Astrocyte (in vitro differentiated cells and primary cell): Measurements from ENCODE around the gene FNDC3B. TPM values are rescaled to one million over a fixed set of nuclear protein-coding genes. Genes with fewer than 3 reads are reported as not detected.

Source experiments
- DNase-seq: peaks from one replicate; pipeline ENCODE4 v3.0.0-alpha.2; 2010; ENCODE audit warnings: low read depth
- FAIRE-seq: peaks from 2 replicates; lab custom pipeline; 2011; peaks lifted over from hg19 to GRCh38; lab: Jason Lieb, UNC
- H2AFZ ChIP-seq: 2 replicates; pipeline ENCODE4 v1.6.0; 2012; ENCODE audit warnings: low read depth, low read length, inconsistent platforms
- H3K27ac ChIP-seq: 2 replicates; pipeline ENCODE4 v1.5.1; 2011; ENCODE audit warnings: low read depth, low read length, inconsistent platforms
- H3K27me3 ChIP-seq: 2 replicates; pipeline ENCODE4 v1.6.0; 2011; ENCODE audit warnings: low read length, inconsistent platforms; ENCODE audit not compliant: insufficient read depth
- H3K36me3 ChIP-seq: 2 replicates; pipeline ENCODE4 v1.5.1; 2011; ENCODE audit warnings: low read length, inconsistent platforms; ENCODE audit not compliant: insufficient read depth
- H3K4me1 ChIP-seq: 2 replicates; pipeline ENCODE4 v1.5.1; 2011; ENCODE audit warnings: low read length, inconsistent platforms; ENCODE audit not compliant: insufficient read depth
- H3K4me2 ChIP-seq: 2 replicates; pipeline ENCODE4 v1.6.0; 2012; ENCODE audit warnings: low read length, inconsistent platforms
- H3K4me3 ChIP-seq: 2 replicates; pipeline ENCODE4 v1.5.1; 2011; ENCODE audit warnings: low read depth, mild to moderate bottlenecking, low read length, inconsistent platforms; ENCODE audit not compliant: insufficient read depth
- H3K79me2 ChIP-seq: 2 replicates; pipeline ENCODE4 v1.6.0; 2012; ENCODE audit warnings: mild to moderate bottlenecking, low read length, inconsistent platforms; ENCODE audit not compliant: insufficient read depth
- H3K9ac ChIP-seq: 2 replicates; pipeline ENCODE4 v1.6.0; 2012; ENCODE audit warnings: mild to moderate bottlenecking, low read length, inconsistent platforms
- H3K9me3 ChIP-seq: 2 replicates; pipeline ENCODE4 v1.5.1; 2012; ENCODE audit warnings: low read depth, mild to moderate bottlenecking, low read length, inconsistent platforms; ENCODE audit not compliant: insufficient read depth
- H4K20me1 ChIP-seq: 2 replicates; pipeline ENCODE4 v1.6.0; 2012; ENCODE audit warnings: low read length, inconsistent platforms; ENCODE audit not compliant: insufficient read depth
- H3K27ac Mint-ChIP-seq: one replicate; pipeline ENCODE4 v1.8.0; 2021; ENCODE audit warnings: mild to moderate bottlenecking, mixed read lengths; ENCODE audit not compliant: unreplicated experiment
- H3K27me3 Mint-ChIP-seq: one replicate; pipeline ENCODE4 v1.8.0; 2021; ENCODE audit warnings: low read depth, mixed read lengths; ENCODE audit not compliant: unreplicated experiment
- H3K36me3 Mint-ChIP-seq: one replicate; pipeline ENCODE4 v1.8.0; 2021; ENCODE audit warnings: low read depth, mixed read lengths; ENCODE audit not compliant: unreplicated experiment
- H3K4me1 Mint-ChIP-seq: one replicate; pipeline ENCODE4 v1.8.0; 2021; ENCODE audit warnings: low read depth, mixed read lengths; ENCODE audit not compliant: unreplicated experiment
- H3K4me3 Mint-ChIP-seq: one replicate; pipeline ENCODE4 v1.8.0; 2021; ENCODE audit warnings: mild to moderate bottlenecking, moderate library complexity, mixed read lengths; ENCODE audit not compliant: unreplicated experiment
- H3K9me3 Mint-ChIP-seq: one replicate; pipeline ENCODE4 v1.8.0; 2021; ENCODE audit warnings: mild to moderate bottlenecking, mixed read lengths; ENCODE audit not compliant: unreplicated experiment
- CTCF ChIP-seq: IDR thresholded peaks from 2 replicates; pipeline ENCODE4 v1.5.1; 2011; ENCODE audit warnings: low read depth, mild to moderate bottlenecking, inconsistent platforms, low read length, moderate library complexity; ENCODE audit not compliant: insufficient read depth
- EZH2 ChIP-seq: IDR thresholded peaks from 2 replicates; pipeline ENCODE4 v1.6.1; 2012; ENCODE audit warnings: mild to moderate bottlenecking, low read length, inconsistent platforms; ENCODE audit not compliant: insufficient read depth
- total RNA-seq: library from RNA; stranded (reverse); gene quantifications from 2 replicates; pipeline ENCODE4 v1.2.1, GENCODE V29; 2021

FNDC3B gene
- total RNA-seq, 1 donor from 2014 or later: 327 TPM

- no peak for FAIRE-seq
- no peaks in the 10 kb centered on the region for H3K9me3 Mint-ChIP-seq
- Histone ChIP-seq H3K36me3 (peaks cover 35% of the 10 kb centered on the region), H4K20me1 (peaks cover 53% of the 10 kb centered on the region), H3K4me1 (peaks cover 32% of the 10 kb centered on the region), H2AFZ (no peak overlapping the region), H3K79me2 (peaks cover 63% of the 10 kb centered on the region), H3K9ac (no peak overlapping the region), H3K9me3 (no peaks in the 10 kb centered on the region), H3K27ac (no peak overlapping the region), H3K4me2 (no peak overlapping the region), H3K27me3 (no peaks in the 10 kb centered on the region), H3K4me3 (no peak overlapping the region)
- no peak for TF ChIP-seq CTCF
- TF ChIP-seq EZH2: no peak
- peaks cover 24% of the 10 kb centered on the region for H3K36me3 Mint-ChIP-seq
- peak overlapping the region; percentile 51 for H3K4me3 Mint-ChIP-seq
- peak overlapping the region; percentile 6 for H3K27ac Mint-ChIP-seq
- peaks cover 97% of the 10 kb centered on the region for H3K4me1 Mint-ChIP-seq
- no peak for DNase-seq
- no peaks in the 10 kb centered on the region for H3K27me3 Mint-ChIP-seq
These were observed 244.5 kb downstream of the FNDC3B start for GRCh38 chr3:172283841-172284357.

GRCh38 chr3:172285844-172286243 lies 246.5 kb downstream of the FNDC3B start:
- H3K4me2 ChIP-seq: peak overlapping the region; percentile 41
- no peaks in the 10 kb centered on the region for H3K9me3 Mint-ChIP-seq
- DNase-seq: peak; percentile 92
- peaks cover 51% of the 10 kb centered on the region for H4K20me1 ChIP-seq
- peaks cover 75% of the 10 kb centered on the region for H3K79me2 ChIP-seq
- H3K27ac Mint-ChIP-seq: peak overlapping the region; percentile 63
- peaks cover 25% of the 10 kb centered on the region for H3K36me3 Mint-ChIP-seq
- FAIRE-seq: no peak
- H3K27me3 Mint-ChIP-seq: no peaks in the 10 kb centered on the region
- peaks cover 45% of the 10 kb centered on the region for H3K36me3 ChIP-seq
- no peak for TF ChIP-seq EZH2
- TF ChIP-seq CTCF: no peak
- no peak overlapping the region for H3K4me3 Mint-ChIP-seq
- peaks cover 90% of the 10 kb centered on the region for H3K4me1 Mint-ChIP-seq
- H2AFZ ChIP-seq: no peak overlapping the region
- no peaks in the 10 kb centered on the region for H3K9me3 ChIP-seq
- H3K27ac ChIP-seq: peak overlapping the region; percentile 40
- H3K4me1 ChIP-seq: peaks cover 17% of the 10 kb centered on the region
- no peaks in the 10 kb centered on the region for H3K27me3 ChIP-seq
- no peak overlapping the region for H3K4me3 ChIP-seq
- H3K9ac ChIP-seq: no peak overlapping the region

- FAIRE-seq (no peak), DNase-seq (no peak)
- Mint-ChIP-seq H3K27me3 (no peaks in the 10 kb centered on the region), H3K4me3 (peak overlapping the region; percentile 70), H3K9me3 (no peaks in the 10 kb centered on the region), H3K4me1 (peaks cover 89% of the 10 kb centered on the region), H3K27ac (peak overlapping the region; percentile 84), H3K36me3 (peaks cover 24% of the 10 kb centered on the region)
- Histone ChIP-seq H3K27ac (peak overlapping the region; percentile 40), H3K4me2 (peak overlapping the region; percentile 41), H3K4me1 (peaks cover 17% of the 10 kb centered on the region), H3K36me3 (peaks cover 48% of the 10 kb centered on the region), H3K4me3 (no peak overlapping the region), H4K20me1 (peaks cover 53% of the 10 kb centered on the region), H3K9ac (peak overlapping the region; percentile 30), H3K9me3 (no peaks in the 10 kb centered on the region), H3K27me3 (no peaks in the 10 kb centered on the region), H2AFZ (no peak overlapping the region), H3K79me2 (peaks cover 78% of the 10 kb centered on the region)
- TF ChIP-seq EZH2 (no peak), CTCF (no peak)
These were observed 247.3 kb downstream of the FNDC3B start for GRCh38 chr3:172286548-172287148.
